ENCODE results near the gene APH1B.

GRCh38 chr15:63327648-63328421, 50.4 kb downstream of the APH1B start:
- TF ChIP-seq CTCF (IDR thresholded peaks at IDR 0.05) (no peak), EP300 (IDR thresholded peaks at IDR 0.05) (no peak)

All from ovary (tissue), 3 donors.